HG02970 (cell line): ENCODE measurements around the gene LLGL2.
"Not testable (repeated sequence)": the region's sequence is repeated elsewhere in the genome, so short reads cannot be mapped to it uniquely, and the experiment has no call there.

Experiments
- ATAC-seq: cut with Tn5 transposase; IDR thresholded peaks from one replicate; pipeline ENCODE4 v1.9.1; 2021; ENCODE audit warnings: mild to moderate bottlenecking, moderate library complexity, moderate number of reproducible peaks; ENCODE audit not compliant: unreplicated experiment, low FRiP score

Gene LLGL2

GRCh38 chr17:75506888-75507287, 18.6 kb upstream of the LLGL2 start:
- no peak for ATAC-seq

- no peak for ATAC-seq
Measured at GRCh38 chr17:75507733-75508719, 17.5 kb upstream of the LLGL2 start.

GRCh38 chr17:75508931-75509361, 16.6 kb upstream of the LLGL2 start:
- no peak for ATAC-seq

- no peak for ATAC-seq
Measured at GRCh38 chr17:75509528-75510258, 15.8 kb upstream of the LLGL2 start.

GRCh38 chr17:75511270-75511609, 14.3 kb upstream of the LLGL2 start:
- no peak for ATAC-seq

GRCh38 chr17:75511610-75512575, 13.6 kb upstream of the LLGL2 start:
- no peak for ATAC-seq

GRCh38 chr17:75512926-75513640, 12.4 kb upstream of the LLGL2 start:
- ATAC-seq = no peak

GRCh38 chr17:75513641-75514000, 11.9 kb upstream of the LLGL2 start:
- ATAC-seq = no peak

GRCh38 chr17:75514299-75514918, 11.1 kb upstream of the LLGL2 start:
- no peak for ATAC-seq

GRCh38 chr17:75514919-75515495, 10.5 kb upstream of the LLGL2 start:
- ATAC-seq = no peak

- peak; percentile 36 for ATAC-seq
Measured at GRCh38 chr17:75515496-75516254, 9.8 kb upstream of the LLGL2 start, which contains the start of gene CASKIN2. CASKIN2 (minus strand) TSS chr17:75515537; CDS start chr17:75513804, 1,733 bp downstream.

GRCh38 chr17:75516255-75516618, 9.3 kb upstream of the LLGL2 start, which contains the start of gene TSEN54:
TSEN54 (plus strand) TSS chr17:75516528; CDS start chr17:75516561, 33 bp downstream.
- peak; percentile 75 for ATAC-seq

- peak; percentile 22 for ATAC-seq
Measured at GRCh38 chr17:75516619-75517296, 8.7 kb upstream of the LLGL2 start.

- no peak for ATAC-seq
Measured at GRCh38 chr17:75517297-75517865, 8.1 kb upstream of the LLGL2 start.

GRCh38 chr17:75518201-75518600, 7.3 kb upstream of the LLGL2 start:
- ATAC-seq = no peak

- no peak for ATAC-seq
Measured at GRCh38 chr17:75518983-75519537, 6.4 kb upstream of the LLGL2 start.

- ATAC-seq = not testable (repeated sequence)
Measured at GRCh38 chr17:75520413-75520812, 5.1 kb upstream of the LLGL2 start.
